Stimulated activated CD4-positive, alpha-beta T cell treated with anti-CD3 and anti-CD28 coated beads, Interleukin-2, amount 100 ng/mL, for 48 hours (primary cell): ENCODE measurements around the gene SHROOM4.

Experiments
- DNase-seq, 2 donors: peaks; one replicate each; pipeline ENCODE4 v3.0.0-alpha.2; 2020

SHROOM4 gene

GRCh38 chrX:50705042-50705441 is 109.0 kb downstream of the SHROOM4 start:
- no peak for DNase-seq

DNA sequence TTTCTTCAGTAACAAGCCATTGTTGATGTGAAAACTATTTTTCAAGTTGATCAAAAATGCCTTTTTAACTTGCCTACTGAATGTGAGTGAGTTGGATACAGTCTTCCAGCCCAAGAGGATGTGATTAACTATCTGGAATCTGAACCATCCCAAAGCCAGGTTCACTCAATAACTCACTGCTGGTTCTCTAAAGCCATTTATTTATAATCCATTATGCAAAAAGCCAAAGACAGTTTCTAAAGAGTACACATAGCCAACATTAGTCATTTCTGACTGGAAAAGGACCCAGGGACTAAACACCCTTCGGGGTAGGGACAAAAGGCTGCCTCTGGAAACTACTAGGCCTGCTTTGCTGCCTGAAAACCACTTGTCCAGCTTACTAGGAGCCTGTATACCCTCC is 109.6 kb downstream of the SHROOM4 start:
- no peak for DNase-seq

- no peak for DNase-seq
Observed at GRCh38 chrX:50700921-50701320, 113.1 kb downstream of the SHROOM4 start.

GRCh38 chrX:50698944-50699343 is 115.0 kb downstream of the SHROOM4 start:
- DNase-seq: no peak

- no peak for DNase-seq
Observed at GRCh38 chrX:50697691-50698090, 116.3 kb downstream of the SHROOM4 start.

DNA sequence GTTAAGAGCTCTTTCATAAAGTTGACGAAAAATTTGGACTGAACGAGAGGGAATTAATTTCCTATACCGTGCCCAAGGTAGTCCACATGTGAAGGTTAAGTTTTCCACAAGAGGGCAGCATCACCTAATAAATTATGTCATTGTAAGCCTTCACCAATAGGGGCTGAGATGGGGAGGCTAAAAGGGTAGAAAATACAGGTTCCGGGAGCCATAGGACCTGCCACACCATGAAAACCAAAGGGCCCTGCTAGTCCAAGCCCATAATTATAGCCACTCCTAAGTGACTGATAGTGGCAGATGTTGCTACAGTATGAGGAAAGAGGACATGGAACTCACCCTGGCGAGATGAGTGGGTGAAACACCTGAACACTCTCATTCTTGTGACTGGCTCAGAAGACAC is 122.2 kb downstream of the SHROOM4 start:
- peak in 1 of 2 donors; percentile 1 for DNase-seq

DNA sequence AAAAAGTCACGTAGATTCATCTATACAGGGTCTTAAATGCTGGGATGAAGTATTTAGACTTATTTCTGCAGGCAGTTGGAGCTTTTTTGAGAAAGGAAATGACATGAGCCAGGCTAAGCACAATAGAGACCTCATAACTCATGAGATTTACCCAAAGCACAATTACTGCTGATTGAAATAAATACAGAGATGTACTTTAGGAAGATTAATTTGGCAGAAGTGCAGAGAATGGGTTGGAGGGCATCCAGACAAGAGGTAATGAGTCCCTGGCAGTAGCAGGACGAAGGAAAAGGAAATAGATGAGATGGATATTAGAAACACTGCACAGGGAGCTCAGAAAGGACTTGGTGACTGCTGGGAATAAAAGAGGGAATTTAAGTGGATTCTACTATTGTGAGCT is 129.1 kb downstream of the SHROOM4 start:
- no peak for DNase-seq

GRCh38 chrX:50680990-50681389 is 133.0 kb downstream of the SHROOM4 start:
- DNase-seq: no peak

GRCh38 chrX:50677789-50678188 is 136.2 kb downstream of the SHROOM4 start:
- no peak for DNase-seq

DNA sequence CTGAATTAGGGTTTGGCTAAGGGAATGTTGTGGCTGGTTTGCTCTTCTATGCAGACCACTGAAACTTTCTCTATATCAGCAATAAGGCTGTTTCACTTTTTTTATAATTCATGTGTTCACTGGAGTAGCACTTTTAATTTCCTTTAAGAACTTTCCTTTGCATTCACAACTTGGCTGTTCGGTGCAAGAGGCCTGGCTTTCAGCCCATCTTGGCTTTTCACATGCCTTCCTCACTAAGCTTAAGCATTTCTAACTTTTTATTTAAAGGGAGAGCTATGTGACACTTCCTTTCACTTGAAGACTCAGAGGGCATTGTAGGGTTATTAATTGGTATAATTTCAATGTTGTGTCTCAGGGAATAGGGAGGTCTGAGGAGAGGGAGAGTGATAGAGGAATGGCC is 142.3 kb downstream of the SHROOM4 start:
- DNase-seq: no peak

DNA sequence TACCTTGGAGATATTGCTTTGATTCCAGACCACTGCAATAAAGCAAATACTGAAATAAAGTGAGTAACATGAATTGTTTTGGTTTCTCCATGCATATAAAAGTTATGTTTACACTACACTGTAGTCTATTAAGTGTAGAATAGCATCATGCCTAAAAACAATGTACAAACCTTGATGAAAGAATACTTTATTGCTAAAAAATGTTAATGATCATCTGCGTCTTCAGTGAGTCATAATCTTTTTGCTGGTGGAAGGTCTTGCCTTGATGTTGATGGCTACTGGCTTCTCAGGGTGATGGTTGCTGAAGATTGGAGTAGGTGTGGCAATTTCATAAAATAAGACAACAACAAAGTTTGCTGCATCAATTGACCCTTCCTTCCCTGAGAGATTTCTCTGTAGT is 145.1 kb downstream of the SHROOM4 start:
- DNase-seq: no peak

GRCh38 chrX:50648156-50648555 is 165.8 kb downstream of the SHROOM4 start:
- DNase-seq: no peak

DNA sequence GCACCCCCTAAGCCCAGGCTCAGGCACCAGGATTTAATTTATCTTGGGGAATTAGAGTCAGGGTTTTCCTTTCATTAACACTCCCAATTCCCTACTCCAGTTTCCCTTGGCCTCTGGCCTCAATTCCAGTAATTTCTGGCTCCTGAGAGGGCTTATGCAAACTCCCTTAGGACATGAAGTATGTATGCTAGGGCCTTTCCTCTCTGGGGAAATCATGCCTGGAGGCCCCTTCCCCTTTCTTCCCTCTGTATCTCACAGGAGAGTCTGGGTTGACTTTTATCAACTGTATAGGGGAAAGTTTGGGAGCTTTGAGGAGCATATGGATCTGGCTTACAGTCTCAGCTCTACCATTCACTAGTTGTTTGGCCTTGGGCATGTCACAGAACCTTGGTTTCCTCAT is 169.5 kb downstream of the SHROOM4 start:
- no peak for DNase-seq

DNA sequence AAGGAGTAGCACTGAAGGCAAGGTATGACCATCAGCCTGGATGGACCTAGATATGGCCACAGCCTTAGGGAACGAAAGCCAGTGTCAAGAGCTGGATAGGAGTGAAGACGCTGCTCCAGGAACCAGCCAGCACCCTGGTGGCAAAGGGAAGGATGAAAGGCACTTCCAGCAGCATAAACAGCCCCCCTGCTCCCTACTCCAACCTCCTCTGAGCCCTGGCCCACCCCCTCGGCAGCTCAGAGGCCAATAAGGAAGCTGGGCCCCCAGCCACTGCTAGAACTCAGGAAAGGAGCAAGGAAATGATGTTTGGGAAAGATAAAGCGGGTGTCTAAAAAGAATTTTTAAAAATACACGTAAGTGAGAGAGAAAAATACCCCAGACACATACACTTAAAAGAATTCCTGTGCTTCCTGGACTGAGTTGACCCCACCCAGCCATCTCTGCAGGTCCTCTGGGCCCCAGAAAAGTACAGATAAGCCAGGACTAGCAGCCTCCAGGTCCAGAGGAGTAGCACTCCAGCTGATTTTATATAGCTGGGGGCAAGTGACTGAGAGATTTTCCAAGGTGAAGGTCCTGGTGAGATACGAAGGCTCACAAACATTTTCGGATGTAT is 170.4 kb downstream of the SHROOM4 start:
- DNase-seq: no peak

DNA sequence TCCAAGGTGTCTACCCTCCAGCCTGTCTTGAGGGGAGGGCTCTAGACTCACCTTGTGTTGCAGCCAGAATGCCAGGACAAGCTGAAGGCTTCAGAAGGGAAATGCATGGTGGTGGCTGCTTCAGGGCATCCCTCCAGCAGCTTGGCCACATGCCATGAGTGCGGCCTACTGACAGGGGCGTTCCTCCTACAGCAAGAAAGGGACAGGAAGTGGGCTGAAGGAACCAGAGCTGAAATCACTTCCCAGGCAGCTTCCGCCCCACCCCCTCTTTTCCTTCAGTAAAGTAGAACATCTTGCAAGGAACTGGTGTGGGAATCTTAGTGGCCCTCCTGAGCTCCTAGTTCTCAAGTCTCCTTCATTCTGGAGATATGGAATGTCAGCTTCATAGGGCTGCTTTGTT is 175.9 kb downstream of the SHROOM4 start:
- DNase-seq: no peak

DNA sequence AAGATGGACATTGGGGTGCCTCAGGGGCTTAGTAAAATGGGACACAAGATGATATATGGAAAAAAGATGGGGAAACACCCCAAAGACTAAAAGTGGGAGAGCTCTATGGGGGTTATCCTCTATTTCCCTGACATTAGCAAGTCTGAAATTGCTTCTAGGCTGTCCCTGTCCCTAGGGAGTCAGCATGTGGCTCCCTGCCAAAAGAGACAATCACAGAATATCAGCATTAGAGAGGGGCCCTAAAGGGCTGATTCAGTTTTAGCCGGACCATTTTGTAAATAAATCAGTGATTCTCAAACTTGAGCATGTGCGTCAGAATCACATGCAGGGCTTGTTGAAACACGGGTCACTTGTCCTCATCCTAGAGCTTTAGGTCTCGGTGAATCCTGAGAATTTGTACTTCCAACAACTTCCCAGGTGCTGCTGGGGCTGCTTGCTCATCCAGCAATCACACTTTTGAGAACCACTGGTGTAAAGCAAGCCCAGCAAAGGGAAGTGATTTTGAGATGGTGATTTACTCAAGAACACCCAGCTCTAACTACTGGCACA is 178.1 kb downstream of the SHROOM4 start:
- no peak for DNase-seq

GRCh38 chrX:50635162-50635561 is 178.8 kb downstream of the SHROOM4 start:
- DNase-seq: no peak

GRCh38 chrX:50629774-50630173 is 184.2 kb downstream of the SHROOM4 start:
- DNase-seq: no peak

DNA sequence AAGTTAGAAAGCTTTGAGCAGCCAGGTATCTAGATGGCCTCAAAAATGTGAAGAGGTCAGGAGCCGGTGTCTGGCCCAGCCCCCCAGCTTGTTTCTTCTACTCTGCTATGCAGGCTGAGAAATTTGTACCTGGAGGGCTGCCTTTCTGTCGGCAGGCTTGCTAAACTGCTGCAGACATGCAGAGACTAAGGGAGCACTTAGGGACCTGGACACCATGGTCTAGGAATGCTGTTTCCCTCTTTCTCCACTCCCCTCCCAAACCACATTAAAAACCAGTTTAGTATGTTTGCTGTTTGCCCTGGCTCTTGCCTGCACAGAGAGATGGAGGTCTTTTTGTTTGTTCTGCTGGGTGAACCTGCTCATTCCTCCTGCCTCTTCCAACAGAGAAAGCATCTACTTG is 186.3 kb downstream of the SHROOM4 start:
- no peak for DNase-seq

DNA sequence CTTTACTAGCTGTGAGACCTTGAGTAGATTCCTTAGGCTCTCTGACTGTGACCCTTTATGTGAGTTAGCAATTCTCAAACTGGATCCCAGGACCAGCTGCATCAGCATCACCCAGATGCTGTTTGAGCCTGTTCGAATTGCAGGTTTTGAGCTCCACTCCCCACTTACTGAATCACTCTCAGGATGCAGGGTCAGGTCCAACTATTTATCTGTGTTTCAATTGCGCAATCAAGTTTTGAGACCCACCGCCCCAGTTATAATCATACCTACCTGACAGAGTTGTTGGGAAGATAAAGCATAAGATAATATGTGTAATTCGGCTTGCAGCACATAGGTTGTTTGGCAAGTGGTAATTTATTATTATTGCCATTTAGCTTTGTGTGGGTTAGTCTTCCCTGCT is 187.6 kb downstream of the SHROOM4 start:
- no peak for DNase-seq

DNA sequence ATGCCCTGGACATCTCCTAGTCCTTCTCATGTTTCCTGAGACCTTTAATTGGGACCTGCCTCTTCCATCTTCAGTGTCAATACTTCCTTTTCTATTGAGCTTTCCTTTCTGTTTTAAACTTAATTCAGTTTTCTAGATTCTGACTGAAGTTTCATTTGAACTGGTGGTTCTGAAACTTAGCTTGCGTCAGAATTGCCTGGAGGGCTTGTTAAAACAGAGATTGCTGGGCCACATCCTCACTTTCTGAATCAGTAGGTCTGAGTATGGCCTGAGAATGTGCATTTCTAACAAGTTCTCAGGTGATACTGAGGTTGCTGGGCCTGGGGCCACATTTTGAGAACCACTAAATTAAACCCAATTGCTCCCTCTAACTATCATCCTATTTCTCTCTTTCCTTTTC is 191.2 kb downstream of the SHROOM4 start:
- no peak for DNase-seq

GRCh38 chrX:50618788-50619558 is 195.0 kb downstream of the SHROOM4 start:
- DNase-seq: no peak

GRCh38 chrX:50617183-50617582 is 196.8 kb downstream of the SHROOM4 start:
- no peak for DNase-seq

DNA sequence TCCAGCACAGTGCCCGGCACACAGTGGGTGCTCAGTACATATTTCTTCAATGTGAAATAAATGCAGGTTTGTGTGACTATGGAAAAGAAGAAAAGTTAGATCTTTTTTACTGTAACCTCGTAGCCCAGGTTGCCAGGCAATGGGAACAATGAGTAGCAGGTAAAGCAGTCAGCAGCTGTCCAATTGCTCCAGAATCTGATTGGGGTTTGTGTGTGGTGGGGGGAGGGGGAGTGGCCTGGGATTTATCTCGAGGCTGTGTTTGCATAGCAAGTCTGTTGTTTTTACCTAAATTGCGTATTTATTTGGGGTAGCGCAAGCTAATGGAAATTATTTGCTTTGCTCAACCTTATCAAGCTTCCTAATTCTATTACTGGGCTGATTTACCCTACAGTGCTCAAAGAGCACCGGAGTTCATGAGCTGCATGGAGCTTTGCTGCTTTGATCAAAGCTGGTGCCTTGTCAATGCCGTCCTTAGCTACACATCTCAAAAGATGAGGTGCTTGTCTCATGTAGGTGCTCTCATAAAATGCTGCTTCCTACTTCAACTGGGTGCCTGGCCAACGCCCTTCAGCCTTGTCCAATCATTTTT is 198.3 kb downstream of the SHROOM4 start:
- DNase-seq: no peak
